ENCODE results near the gene LASP1NB.

LASP1NB gene

GRCh38 chr17:38916771-38917170, 8.6 kb upstream of the LASP1NB start:
- Histone ChIP-seq H3K4me3 (ENCODE audit: low read depth in 1 of 2, low read length in 2 of 2) (no peak overlapping the region), H3K9me3 (ENCODE audit: control insufficient read depth in 1 of 2, low read length in 2 of 2) (no peaks in the 10 kb centered on the region), H3K9ac (ENCODE audit: low read depth in 1 of 2, low read length in 2 of 2) (no peak overlapping the region), H3K4me1 (ENCODE audit: control insufficient read depth in 1 of 2, insufficient read depth in 2 of 2, low read length in 2 of 2) (peaks cover 20 to 27% of the 10 kb centered on the region in 2 donors), H3K27ac (ENCODE audit: low read depth, low read length) (no peak overlapping the region), H3K36me3 (ENCODE audit: control insufficient read depth in 1 of 2, insufficient read depth in 2 of 2, low read length in 2 of 2) (peaks cover 40 to 83% of the 10 kb centered on the region in 2 donors), H3K27me3 (ENCODE audit: control insufficient read depth in 1 of 2, insufficient read depth in 2 of 2, low read length in 2 of 2) (no peaks in the 10 kb centered on the region)

GRCh38 chr17:38917259-38917658, 8.2 kb upstream of the LASP1NB start:
- H3K9me3 ChIP-seq (ENCODE audit: control insufficient read depth in 1 of 2, low read length in 2 of 2): no peaks in the 10 kb centered on the region
- peaks cover 20 to 24% of the 10 kb centered on the region in 2 donors for H3K4me1 ChIP-seq (ENCODE audit: control insufficient read depth in 1 of 2, insufficient read depth in 2 of 2, low read length in 2 of 2)
- H3K4me3 ChIP-seq (ENCODE audit: low read depth in 1 of 2, low read length in 2 of 2): no peak overlapping the region
- no peaks in the 10 kb centered on the region for H3K27me3 ChIP-seq (ENCODE audit: control insufficient read depth in 1 of 2, insufficient read depth in 2 of 2, low read length in 2 of 2)
- peaks cover 40 to 79% of the 10 kb centered on the region in 2 donors for H3K36me3 ChIP-seq (ENCODE audit: control insufficient read depth in 1 of 2, insufficient read depth in 2 of 2, low read length in 2 of 2)
- no peak overlapping the region for H3K27ac ChIP-seq (ENCODE audit: low read depth, low read length)
- no peak overlapping the region for H3K9ac ChIP-seq (ENCODE audit: low read depth in 1 of 2, low read length in 2 of 2)

- Histone ChIP-seq H3K36me3 (ENCODE audit: control insufficient read depth in 1 of 2, insufficient read depth in 2 of 2, low read length in 2 of 2) (peaks cover 37 to 68% of the 10 kb centered on the region in 2 donors), H3K4me1 (ENCODE audit: control insufficient read depth in 1 of 2, insufficient read depth in 2 of 2, low read length in 2 of 2) (peaks cover 22 to 27% of the 10 kb centered on the region in 2 donors), H3K27me3 (ENCODE audit: control insufficient read depth in 1 of 2, insufficient read depth in 2 of 2, low read length in 2 of 2) (no peaks in the 10 kb centered on the region), H3K4me3 (ENCODE audit: low read depth in 1 of 2, low read length in 2 of 2) (no peak overlapping the region), H3K9ac (ENCODE audit: low read depth in 1 of 2, low read length in 2 of 2) (no peak overlapping the region), H3K27ac (ENCODE audit: low read depth, low read length) (no peak overlapping the region), H3K9me3 (ENCODE audit: control insufficient read depth in 1 of 2, low read length in 2 of 2) (no peaks in the 10 kb centered on the region)
Measured at GRCh38 chr17:38918129-38918913, 7.1 kb upstream of the LASP1NB start.

GRCh38 chr17:38918916-38919315, 6.5 kb upstream of the LASP1NB start:
- Histone ChIP-seq H3K4me3 (ENCODE audit: low read depth in 1 of 2, low read length in 2 of 2) (no peak overlapping the region), H3K36me3 (ENCODE audit: control insufficient read depth in 1 of 2, insufficient read depth in 2 of 2, low read length in 2 of 2) (peaks cover 37 to 66% of the 10 kb centered on the region in 2 donors), H3K9ac (ENCODE audit: low read depth in 1 of 2, low read length in 2 of 2) (no peak overlapping the region), H3K27me3 (ENCODE audit: control insufficient read depth in 1 of 2, insufficient read depth in 2 of 2, low read length in 2 of 2) (no peaks in the 10 kb centered on the region), H3K9me3 (ENCODE audit: control insufficient read depth in 1 of 2, low read length in 2 of 2) (no peaks in the 10 kb centered on the region), H3K27ac (ENCODE audit: low read depth, low read length) (no peak overlapping the region), H3K4me1 (ENCODE audit: control insufficient read depth in 1 of 2, insufficient read depth in 2 of 2, low read length in 2 of 2) (peaks cover 25 to 30% of the 10 kb centered on the region in 2 donors)

- H3K36me3 ChIP-seq (ENCODE audit: control insufficient read depth in 1 of 2, insufficient read depth in 2 of 2, low read length in 2 of 2): peaks cover 37 to 60% of the 10 kb centered on the region in 2 donors
- no peak overlapping the region for H3K27ac ChIP-seq (ENCODE audit: low read depth, low read length)
Measured at GRCh38 chr17:38919316-38920078, 5.9 kb upstream of the LASP1NB start.

GRCh38 chr17:38920374-38921291, 4.8 kb upstream of the LASP1NB start:
- Histone ChIP-seq H3K4me1 (ENCODE audit: control insufficient read depth in 1 of 2, insufficient read depth in 2 of 2, low read length in 2 of 2) (peaks cover 11 to 19% of the 10 kb centered on the region in 2 donors), H3K9ac (ENCODE audit: low read depth in 1 of 2, low read length in 2 of 2) (no peak overlapping the region), H3K9me3 (ENCODE audit: control insufficient read depth in 1 of 2, low read length in 2 of 2) (no peaks in the 10 kb centered on the region), H3K36me3 (ENCODE audit: control insufficient read depth in 1 of 2, insufficient read depth in 2 of 2, low read length in 2 of 2) (peaks cover 32 to 49% of the 10 kb centered on the region in 2 donors), H3K4me3 (ENCODE audit: low read depth in 1 of 2, low read length in 2 of 2) (no peak overlapping the region), H3K27ac (ENCODE audit: low read depth, low read length) (no peak overlapping the region), H3K27me3 (ENCODE audit: control insufficient read depth in 1 of 2, insufficient read depth in 2 of 2, low read length in 2 of 2) (no peaks in the 10 kb centered on the region)

More at GRCh38 chr17:38919316-38920078, 5.9 kb upstream of the LASP1NB start:
- no peak overlapping the region for H3K4me3 ChIP-seq (ENCODE audit: low read depth in 1 of 2, low read length in 2 of 2)
- no peaks in the 10 kb centered on the region for H3K27me3 ChIP-seq (ENCODE audit: control insufficient read depth in 1 of 2, insufficient read depth in 2 of 2, low read length in 2 of 2)
- H3K9me3 ChIP-seq (ENCODE audit: control insufficient read depth in 1 of 2, low read length in 2 of 2): no peaks in the 10 kb centered on the region
- H3K4me1 ChIP-seq (ENCODE audit: control insufficient read depth in 1 of 2, insufficient read depth in 2 of 2, low read length in 2 of 2): peaks cover 20 to 26% of the 10 kb centered on the region in 2 donors
- no peak overlapping the region for H3K9ac ChIP-seq (ENCODE audit: low read depth in 1 of 2, low read length in 2 of 2)

GRCh38 chr17:38921756-38922411, 3.5 kb upstream of the LASP1NB start:
- Histone ChIP-seq H3K4me1 (ENCODE audit: control insufficient read depth in 1 of 2, insufficient read depth in 2 of 2, low read length in 2 of 2) (peaks cover 14 to 15% of the 10 kb centered on the region in 2 donors), H3K27me3 (ENCODE audit: control insufficient read depth in 1 of 2, insufficient read depth in 2 of 2, low read length in 2 of 2) (no peaks in the 10 kb centered on the region), H3K27ac (ENCODE audit: low read depth, low read length) (no peak overlapping the region), H3K4me3 (ENCODE audit: low read depth in 1 of 2, low read length in 2 of 2) (no peak overlapping the region), H3K9ac (ENCODE audit: low read depth in 1 of 2, low read length in 2 of 2) (no peak overlapping the region), H3K9me3 (ENCODE audit: control insufficient read depth in 1 of 2, low read length in 2 of 2) (no peaks in the 10 kb centered on the region), H3K36me3 (ENCODE audit: control insufficient read depth in 1 of 2, insufficient read depth in 2 of 2, low read length in 2 of 2) (peaks cover 27 to 39% of the 10 kb centered on the region in 2 donors)

- Histone ChIP-seq H3K36me3 (ENCODE audit: control insufficient read depth in 1 of 2, insufficient read depth in 2 of 2, low read length in 2 of 2) (peaks cover 27 to 31% of the 10 kb centered on the region in 2 donors), H3K27me3 (ENCODE audit: control insufficient read depth in 1 of 2, insufficient read depth in 2 of 2, low read length in 2 of 2) (no peaks in the 10 kb centered on the region), H3K4me1 (ENCODE audit: control insufficient read depth in 1 of 2, insufficient read depth in 2 of 2, low read length in 2 of 2) (peaks cover 14 to 15% of the 10 kb centered on the region in 2 donors), H3K9me3 (ENCODE audit: control insufficient read depth in 1 of 2, low read length in 2 of 2) (no peaks in the 10 kb centered on the region), H3K9ac (ENCODE audit: low read depth in 1 of 2, low read length in 2 of 2) (no peak overlapping the region), H3K4me3 (ENCODE audit: low read depth in 1 of 2, low read length in 2 of 2) (no peak overlapping the region), H3K27ac (ENCODE audit: low read depth, low read length) (no peak overlapping the region)
Measured at GRCh38 chr17:38922538-38923297, 2.7 kb upstream of the LASP1NB start.

Data from duodenal mucosa (tissue), 2 donors.